Pancreas (tissue), 10 donors: ENCODE data around the gene LYSMD4. TPM values are rescaled to one million over a fixed set of nuclear protein-coding genes. Genes with fewer than 3 reads are reported as not detected.
"Not testable (repeated sequence)": the region's sequence is repeated elsewhere in the genome, so short reads cannot be mapped to it uniquely, and the experiment has no call there.

Experiments
- ATAC-seq, 4 donors: fragments of 200-7000 bp; cut with Tn5 transposase; one replicate each; pipeline versions ENCODE4 v1.8.0 to v1.9.1; 2020; ENCODE audit warnings: mild to moderate bottlenecking in 4 of 4, moderate library complexity in 4 of 4
- DNase-seq, 6 donors: peaks; one replicate each; pipeline ENCODE4 v3.0.0-alpha.2; 2020
- FAIRE-seq: peaks from 2 replicates; lab custom pipeline; 2012; peaks lifted over from hg19 to GRCh38; lab: Jason Lieb, UNC
- H3K27ac ChIP-seq, 4 donors: fragments of 200-600 bp; sonication (generic); 1 replicate in 3 of 4; 2 replicates in 1 of 4; pipeline versions ENCODE4 v1.5.0 to v1.8.0; 2020
- H3K27me3 ChIP-seq, 4 donors: fragments of 200-600 bp; one replicate each; pipeline ENCODE4 v1.8.0; 2021
- H3K36me3 ChIP-seq, 3 donors: fragments of 200-600 bp; sonication (generic) in 1 of 3; one replicate each; pipeline versions ENCODE4 v1.5.0 to v1.8.0; 2020 to 2021
- H3K4me1 ChIP-seq, 3 donors: fragments of 200-600 bp; one replicate each; pipeline ENCODE4 v1.8.0; 2021
- H3K4me3 ChIP-seq, 4 donors: fragments of 200-600 bp; sonication (generic) in 2 of 4; one replicate each; pipeline versions ENCODE4 v1.5.0 to v1.8.0; 2020 to 2021
- H3K9me3 ChIP-seq, 4 donors: fragments of 200-600 bp; one replicate each; pipeline ENCODE4 v1.8.0; 2021
- WGBS, 2 donors: extraction: QIAGEN DNeasy Blood & Tissue Kit; methylation state at CpG; one replicate each; pipeline ENCODE4 v1.1.7; 2013; 5-methylcytosine and 5-hydroxymethylcytosine counted together
- intact Hi-C, 3 donors: fragments of 100-400 bp; cut with DNase I; formaldehyde crosslinking; loops; one replicate each; pipeline versions ENCODE4 v1.11.1 to v1.14.2; 2022
- polyA plus RNA-seq, 2 donors: library from polyadenylated mRNA; stranded (reverse); fragments of 200-250 nt; gene quantifications; one replicate each; pipeline ENCODE4 v1.2.3, GENCODE V29; 2013
- total RNA-seq, 6 donors: library from RNA; stranded (reverse); fragmentation: NEBNext Ultra II Directional in 4 of 6; extraction: Animal tissue kit (Norgen Biotek cat#: 25700) in 4 of 6; gene quantifications; one replicate each; pipeline versions ENCODE4 v1.2.1 to v1.2.4, GENCODE V29; 2021 to 2023
- TF ChIP-seq, protein P1 (sequence below), 4 donors: fragments of 200-600 bp; sonication (generic) in 3 of 4; IDR thresholded peaks; one replicate each; pipeline versions ENCODE4 v1.5.0 to v1.8.0; 2021; ENCODE audit warnings: antibody characterized with exemption in 4 of 4
- donor health status: healthy with polysubstance abuse.
- donor health status: DM: no; HTN: no; CAD: no; lungs with moderate emphysema.
- donor health status: DM: no; HTN: no; CAD: no.
- donor health status: control.
- donor health status: control.
- donor health status: Bipolar disorder and iron deficiency.
- donor health status: DM: yes; HTN: yes; CAD: no.
- donor health status: DM: no; HTN: no; CAD: no.
- donor health status: DM: no; HTN: no; CAD: no.
- donor health status: DM: yes; HTN: yes; CAD: no.

The LYSMD4 gene
- total and polyA plus RNA-seq, 8 donors: 3.4 to 12.3 (median 5.1) TPM

DNA sequence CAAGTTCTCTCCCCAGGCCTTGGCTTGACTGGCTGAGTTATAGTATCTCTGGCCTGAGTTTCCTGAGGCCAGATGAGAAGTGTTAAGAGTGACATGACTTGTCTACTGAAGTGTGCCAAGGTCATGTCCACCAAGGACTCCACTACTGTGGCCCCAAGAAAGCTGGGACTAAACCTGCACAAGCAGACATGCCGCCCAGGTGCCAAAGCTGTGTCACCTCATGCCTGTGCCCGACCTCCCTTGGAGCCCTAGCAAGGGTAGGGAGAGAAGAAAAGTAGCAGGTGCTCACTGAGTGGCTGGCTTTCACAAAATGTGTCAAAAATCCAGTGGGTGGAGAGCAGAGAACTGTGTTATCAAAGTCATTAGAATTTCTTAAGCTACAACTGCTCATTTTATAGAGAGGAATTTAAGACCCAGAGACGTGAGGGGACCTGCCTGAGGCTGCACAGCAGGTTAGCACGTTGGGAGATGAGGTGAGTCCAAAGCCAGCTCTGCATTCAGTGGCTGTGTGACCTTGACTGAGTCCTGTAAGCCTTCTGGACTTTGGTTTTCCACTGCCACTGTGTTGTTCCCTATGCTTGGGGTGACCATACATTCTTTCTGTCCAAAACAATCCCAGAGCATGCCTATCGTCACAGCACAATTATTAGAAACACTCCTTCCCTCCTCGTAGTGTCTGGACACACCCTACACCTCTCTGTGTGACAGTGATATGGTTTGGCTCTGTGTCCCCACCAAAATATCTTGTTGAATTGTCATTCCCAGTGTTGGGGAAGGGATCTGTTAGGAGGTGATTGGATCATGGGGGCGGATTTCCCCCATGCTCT, 5.0 kb upstream of the LYSMD4 start:
- H3K4me3 ChIP-seq: no peak overlapping the region
- ATAC-seq: no peak
- intact Hi-C loops: no loop called here
- H3K9me3 ChIP-seq: no peaks in the 10 kb centered on the region
- H3K27ac ChIP-seq: no peak overlapping the region
- WGBS, 2 donors: 68 to 70% methylated on average over 7 of the region's 7 CpGs
- H3K27me3 ChIP-seq: no peaks in the 10 kb centered on the region
- TF ChIP-seq, protein P1, sequence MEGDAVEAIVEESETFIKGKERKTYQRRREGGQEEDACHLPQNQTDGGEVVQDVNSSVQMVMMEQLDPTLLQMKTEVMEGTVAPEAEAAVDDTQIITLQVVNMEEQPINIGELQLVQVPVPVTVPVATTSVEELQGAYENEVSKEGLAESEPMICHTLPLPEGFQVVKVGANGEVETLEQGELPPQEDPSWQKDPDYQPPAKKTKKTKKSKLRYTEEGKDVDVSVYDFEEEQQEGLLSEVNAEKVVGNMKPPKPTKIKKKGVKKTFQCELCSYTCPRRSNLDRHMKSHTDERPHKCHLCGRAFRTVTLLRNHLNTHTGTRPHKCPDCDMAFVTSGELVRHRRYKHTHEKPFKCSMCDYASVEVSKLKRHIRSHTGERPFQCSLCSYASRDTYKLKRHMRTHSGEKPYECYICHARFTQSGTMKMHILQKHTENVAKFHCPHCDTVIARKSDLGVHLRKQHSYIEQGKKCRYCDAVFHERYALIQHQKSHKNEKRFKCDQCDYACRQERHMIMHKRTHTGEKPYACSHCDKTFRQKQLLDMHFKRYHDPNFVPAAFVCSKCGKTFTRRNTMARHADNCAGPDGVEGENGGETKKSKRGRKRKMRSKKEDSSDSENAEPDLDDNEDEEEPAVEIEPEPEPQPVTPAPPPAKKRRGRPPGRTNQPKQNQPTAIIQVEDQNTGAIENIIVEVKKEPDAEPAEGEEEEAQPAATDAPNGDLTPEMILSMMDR (IDR thresholded peaks at IDR 0.05): no peak
- no peak for FAIRE-seq
- H3K36me3 ChIP-seq: no peaks in the 10 kb centered on the region
- no peaks in the 10 kb centered on the region for H3K4me1 ChIP-seq
- no peak for DNase-seq

DNA sequence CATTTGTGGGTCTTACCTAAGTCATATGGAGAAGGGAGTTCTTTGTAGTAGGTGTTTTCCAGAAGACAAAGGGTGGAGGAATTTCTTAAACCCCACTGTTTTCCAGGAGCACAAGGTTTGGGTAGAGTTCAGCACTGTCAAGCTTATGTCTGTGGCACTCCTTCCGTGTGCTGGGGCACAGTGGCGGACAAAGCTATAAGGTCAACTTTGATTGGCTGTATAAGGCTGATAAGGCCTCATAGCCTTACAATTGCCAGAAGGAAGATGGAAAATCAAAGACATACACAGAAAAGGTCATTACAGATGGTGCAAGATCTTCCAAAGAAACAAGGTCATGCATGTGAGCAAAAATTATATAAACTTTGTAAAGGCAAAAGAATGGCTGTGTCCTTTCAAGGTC, 3.5 kb upstream of the LYSMD4 start:
- TF ChIP-seq, protein P1 (IDR thresholded peaks at IDR 0.05): no peak
- WGBS, 2 donors: 53 to 61% methylated on average over 2 of the region's 2 CpGs
- no peaks in the 10 kb centered on the region for H3K36me3 ChIP-seq
- intact Hi-C loops: no loop called here
- no peaks in the 10 kb centered on the region for H3K4me1 ChIP-seq
- H3K9me3 ChIP-seq: no peaks in the 10 kb centered on the region
- no peak overlapping the region for H3K27ac ChIP-seq
- H3K4me3 ChIP-seq: no peak overlapping the region
- no peaks in the 10 kb centered on the region for H3K27me3 ChIP-seq
- no peak for ATAC-seq
- no peak for FAIRE-seq
- DNase-seq: no peak

DNA sequence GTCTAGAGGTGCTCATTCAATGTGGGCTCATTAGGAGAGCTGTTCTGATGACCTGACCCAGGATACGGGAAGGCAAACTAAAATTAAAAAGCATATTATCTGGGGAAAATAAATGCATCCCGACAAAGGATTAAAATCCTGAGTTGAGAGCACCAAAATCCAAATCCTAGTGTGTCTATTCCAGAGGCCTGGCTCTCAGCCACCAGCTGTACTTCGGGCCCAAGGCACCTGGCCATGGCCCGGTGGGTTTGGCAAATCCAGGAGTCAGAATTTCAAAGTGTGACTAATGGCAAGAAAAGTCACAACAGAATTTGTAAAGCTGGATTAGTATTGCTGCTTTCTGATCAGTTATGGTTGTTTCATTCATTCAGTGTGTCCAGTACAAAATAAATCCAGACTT, 2.6 kb upstream of the LYSMD4 start:
- H3K4me3 ChIP-seq: no peak overlapping the region
- FAIRE-seq: no peak
- ATAC-seq: no peak
- intact Hi-C loops: no loop called here
- TF ChIP-seq, protein P1 (IDR thresholded peaks at IDR 0.05): no peak
- DNase-seq: no peak
- H3K27ac ChIP-seq: no peak overlapping the region
- no peaks in the 10 kb centered on the region for H3K36me3 ChIP-seq
- no peaks in the 10 kb centered on the region for H3K27me3 ChIP-seq
- WGBS, 2 donors: 84 to 88% methylated on average over 4 of the region's 4 CpGs
- no peaks in the 10 kb centered on the region for H3K9me3 ChIP-seq
- no peaks in the 10 kb centered on the region for H3K4me1 ChIP-seq

DNA sequence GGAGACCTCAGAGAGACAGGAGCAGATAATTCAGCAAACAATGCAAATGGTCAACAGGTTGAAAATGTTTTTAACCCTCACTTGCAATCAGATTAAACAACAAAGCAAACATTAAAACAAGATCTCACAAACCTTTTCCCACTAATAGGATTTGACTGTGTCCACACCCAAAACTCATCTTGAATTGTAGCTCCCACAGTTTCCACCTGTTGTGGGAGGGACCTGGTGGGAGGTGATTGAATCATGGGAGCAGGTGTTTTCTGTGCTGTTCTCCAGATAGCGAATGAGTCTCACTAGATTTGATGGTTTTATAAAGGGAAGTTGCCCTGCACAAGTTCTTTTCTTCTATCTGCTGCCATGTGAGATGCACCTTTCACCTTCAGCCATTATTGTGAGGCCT, 1.3 kb upstream of the LYSMD4 start:
- H3K4me3 ChIP-seq: no peak overlapping the region
- no peak for ATAC-seq
- no peaks in the 10 kb centered on the region for H3K9me3 ChIP-seq
- no peaks in the 10 kb centered on the region for H3K4me1 ChIP-seq
- H3K36me3 ChIP-seq: no peaks in the 10 kb centered on the region
- no peaks in the 10 kb centered on the region for H3K27me3 ChIP-seq
- H3K27ac ChIP-seq: no peak overlapping the region
- 94 to 95% methylated on average over 1 of the region's 1 CpG for WGBS, 2 donors
- FAIRE-seq: no peak
- TF ChIP-seq, protein P1 (IDR thresholded peaks at IDR 0.05): no peak
- DNase-seq: no peak
- intact Hi-C loops: no loop called here

DNA sequence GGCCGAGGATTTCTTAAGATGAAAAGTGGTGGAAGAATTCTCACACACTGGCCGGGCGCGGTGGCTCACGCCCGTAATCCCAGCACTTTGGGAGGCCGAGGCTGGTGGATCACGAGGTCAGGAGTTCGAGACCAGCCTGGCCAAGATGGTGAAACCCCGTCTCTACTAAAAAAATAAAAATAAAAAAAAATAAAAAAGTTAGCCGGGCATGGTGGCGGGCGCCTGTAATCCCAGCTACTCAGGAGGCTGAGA, 729 bp upstream of the LYSMD4 start:
- Histone ChIP-seq H3K4me3 (peak overlapping the region in 3 of 4 donors; percentile 94 to 100 (median 98)), H3K27ac (peak overlapping the region; percentile 77 to 89 (median 81))
- intact Hi-C loops, DNase-seq, FAIRE-seq, H3K27me3 ChIP-seq, ATAC-seq, H3K9me3 ChIP-seq, H3K36me3 ChIP-seq, H3K4me1 ChIP-seq: not testable (repeated sequence)
- 91 to 95% methylated on average over 13 of the region's 13 CpGs for WGBS, 2 donors
